Transverse colon (tissue), 4 donors: ENCODE measurements around the gene MCTP2. TPM values are rescaled to one million over a fixed set of nuclear protein-coding genes. Genes with fewer than 3 reads are reported as not detected.

ENCODE experiments used
- DNase-seq: peaks from one replicate; pipeline ENCODE4 v3.0.0-alpha.2; 2019
- H3K27ac ChIP-seq, 4 donors: fragments of 200-600 bp; sonication (generic); 2 replicates each; pipeline ENCODE4 v1.5.1; 2016 to 2018; ENCODE audit warnings: inconsistent platforms in 4 of 4
- H3K27me3 ChIP-seq: fragments of 200-600 bp; sonication (generic); 2 replicates; pipeline ENCODE4 v1.5.1; 2017; ENCODE audit warnings: inconsistent platforms
- H3K36me3 ChIP-seq, 4 donors: fragments of 200-600 bp; sonication (generic); 2 replicates each; pipeline ENCODE4 v1.5.1; 2017 to 2019; ENCODE audit warnings: inconsistent platforms in 4 of 4
- H3K4me1 ChIP-seq, 4 donors: fragments of 200-600 bp; sonication (generic); 2 replicates each; pipeline ENCODE4 v1.5.1; 2017 to 2020; ENCODE audit warnings: inconsistent platforms in 4 of 4
- H3K4me3 ChIP-seq, 4 donors: fragments of 200-600 bp; sonication (generic); 1 replicate in 1 of 4; 2 replicates in 3 of 4; pipeline versions ENCODE4 v1.5.1 to v1.6.1; 2017 to 2019; ENCODE audit warnings: inconsistent platforms in 4 of 4
- H3K9me3 ChIP-seq, 2 donors: fragments of 200-600 bp; sonication (generic); 2 replicates each; pipeline ENCODE4 v1.5.1; 2017 to 2019; ENCODE audit warnings: inconsistent platforms in 2 of 2
- CTCF ChIP-seq, 5 experiments: fragments of 200-600 bp in 3 of 5; fragments of 450-650 bp in 2 of 5; sonication (generic) in 3 of 5; IDR thresholded peaks; 1 replicate in 2 of 5; 2 replicates in 3 of 5; pipeline ENCODE4 v1.5.1; 2016 to 2017; ENCODE audit warnings: antibody characterized with exemption in 5 of 5, inconsistent platforms in 3 of 5, mild to moderate bottlenecking in 2 of 5, moderate library complexity in 1 of 5
- EP300 ChIP-seq: sonication (generic); formaldehyde crosslinking; IDR thresholded peaks from one replicate; pipeline ENCODE4 v1.6.1; 2017; ENCODE audit warnings: antibody characterized with exemption, low read depth
- POLR2A ChIP-seq: fragments of 450-650 bp; IDR thresholded peaks from one replicate; pipeline ENCODE4 v1.6.1; 2016; ENCODE audit warnings: antibody characterized with exemption, mild to moderate bottlenecking, moderate library complexity
- POLR2AphosphoS5 ChIP-seq, 3 donors: sonication (generic); formaldehyde crosslinking; IDR thresholded peaks; one replicate each; pipeline ENCODE4 v1.6.1; 2016; ENCODE audit warnings: antibody characterized with exemption in 3 of 3
- WGBS, 2 donors: methylation state at CpG; one replicate each; pipeline ENCODE4 v1.1.5; 2018; ENCODE audit warnings: low coverage in 1 of 2; 5-methylcytosine and 5-hydroxymethylcytosine counted together
- in situ Hi-C, 4 donors: fragments of 200-750 bp; cut with MboI; loops; one replicate each; pipeline versions ENCODE4 v1.15.0 to v1.15.1; 2017; ENCODE audit warnings: low sequenced_read_pairs in 3 of 4, low pct_ligation_motif_present in 1 of 4, low pct_unique_long_range_greater_than_20kb in 1 of 4
- intact Hi-C: fragments of 100-400 bp; cut with DNase I; formaldehyde crosslinking; loops from one replicate; pipeline ENCODE4 v1.15.1; 2023; ENCODE audit warnings: low total_unique reads
- total RNA-seq, 4 donors: library from RNA; depleted of rRNA; stranded (reverse); fragments of >200 nt; gene quantifications; one replicate each; pipeline ENCODE4 v1.1.0, GENCODE V29; 2016

MCTP2 gene
- total RNA-seq, 4 donors from 2014 or later = 108 to 409 (median 144) TPM

DNA sequence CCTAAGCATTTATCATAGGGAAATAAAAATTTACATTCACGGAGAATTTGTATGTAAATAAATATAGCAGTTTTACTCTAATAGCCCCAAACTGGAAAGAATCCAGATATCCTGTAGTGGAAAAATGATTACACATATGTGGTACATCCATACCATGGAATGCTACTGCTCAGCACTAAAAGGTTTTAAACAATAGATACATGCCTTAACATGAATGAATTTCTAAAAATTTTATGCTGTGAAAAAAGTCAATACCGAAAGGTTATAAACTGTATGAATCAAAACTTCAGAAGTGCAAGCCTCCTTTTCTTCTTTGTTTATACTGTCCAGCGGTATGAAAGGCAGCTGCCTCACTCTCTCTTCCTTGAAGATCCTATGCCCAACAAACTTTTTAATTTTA, 37.5 kb upstream of the MCTP2 start:
- H3K27me3 ChIP-seq = no peaks in the 10 kb centered on the region
- intact Hi-C loops = loop anchor here (1.0 kb wide), 1 partner anchor 37 kb away; the partner anchor contains the start of gene MCTP2
- TF ChIP-seq CTCF (IDR thresholded peaks at IDR 0.05) (no peak), POLR2A (no peak), EP300 (no peak), POLR2AphosphoS5 (IDR thresholded peaks at IDR 0.05) (no peak)
- in situ Hi-C loops = no loop called here
- H3K9me3 ChIP-seq = no peaks in the 10 kb centered on the region
- WGBS, 2 donors = 57 to 70% methylated on average over 3 of the region's 3 CpGs
- DNase-seq = no peak
- no peak overlapping the region for H3K4me3 ChIP-seq
- H3K4me1 ChIP-seq = no peaks in the 10 kb centered on the region
- H3K27ac ChIP-seq = no peak overlapping the region
- H3K36me3 ChIP-seq = no peaks in the 10 kb centered on the region

GRCh38 chr15:94196531-94196930, 34.8 kb upstream of the MCTP2 start:
- Histone ChIP-seq H3K9me3 (no peaks in the 10 kb centered on the region), H3K36me3 (no peaks in the 10 kb centered on the region), H3K27me3 (no peaks in the 10 kb centered on the region), H3K4me1 (no peaks in the 10 kb centered on the region), H3K27ac (no peak overlapping the region), H3K4me3 (no peak overlapping the region)
- DNase-seq = no peak
- WGBS, 2 donors = 53 to 78% methylated on average over 2 to 4 of the region's 4 CpGs
- no peak for TF ChIP-seq EP300
- no peak for TF ChIP-seq POLR2A
- no peak for TF ChIP-seq CTCF (IDR thresholded peaks at IDR 0.05)
- TF ChIP-seq POLR2AphosphoS5 (IDR thresholded peaks at IDR 0.05) = no peak
- in situ Hi-C loops (no loop called here), intact Hi-C loops (no loop called here)

- H3K4me1 ChIP-seq = no peaks in the 10 kb centered on the region
- no peak for TF ChIP-seq POLR2AphosphoS5 (IDR thresholded peaks at IDR 0.05)
- TF ChIP-seq CTCF (IDR thresholded peaks at IDR 0.05) = no peak
- TF ChIP-seq POLR2A = no peak
- no peak for TF ChIP-seq EP300
- no peak overlapping the region for H3K4me3 ChIP-seq
- in situ Hi-C loops = no loop called here
- no peak for DNase-seq
- intact Hi-C loops = no loop called here
- no peak overlapping the region for H3K27ac ChIP-seq
- no peaks in the 10 kb centered on the region for H3K36me3 ChIP-seq
- H3K27me3 ChIP-seq = no peaks in the 10 kb centered on the region
- 65 to 91% methylated on average over 2 of the region's 2 CpGs for WGBS, 2 donors
- no peaks in the 10 kb centered on the region for H3K9me3 ChIP-seq
Measured at GRCh38 chr15:94198633-94199032, 32.7 kb upstream of the MCTP2 start.

DNA sequence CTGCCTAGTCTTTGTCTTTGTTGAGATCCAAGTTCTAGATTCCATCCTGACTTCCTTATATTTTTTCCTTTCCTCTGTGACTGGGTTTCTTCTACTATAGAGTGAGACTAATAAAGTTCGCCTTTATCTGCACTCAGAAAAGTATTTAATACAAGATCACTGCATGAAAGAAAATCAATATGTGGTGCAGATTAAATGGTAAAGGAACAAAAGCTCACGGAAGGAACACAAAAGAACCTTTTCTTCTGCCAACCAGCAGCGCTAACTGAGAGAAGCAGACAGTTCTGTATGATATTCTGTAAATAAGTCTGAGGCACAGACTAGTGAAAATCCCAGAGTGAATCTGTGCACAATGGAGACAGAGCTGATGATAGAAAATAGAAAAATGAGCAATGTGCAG, 31.6 kb upstream of the MCTP2 start:
- Histone ChIP-seq H3K27ac (no peak overlapping the region), H3K27me3 (no peaks in the 10 kb centered on the region), H3K36me3 (no peaks in the 10 kb centered on the region), H3K9me3 (no peaks in the 10 kb centered on the region), H3K4me1 (no peaks in the 10 kb centered on the region), H3K4me3 (no peak overlapping the region)
- intact Hi-C loops = no loop called here
- no peak for DNase-seq
- 87 to 88% methylated on average over 3 of the region's 3 CpGs for WGBS, 2 donors
- TF ChIP-seq CTCF (IDR thresholded peaks at IDR 0.05) (no peak), POLR2AphosphoS5 (IDR thresholded peaks at IDR 0.05) (no peak), EP300 (no peak), POLR2A (no peak)
- in situ Hi-C loops = no loop called here
